Neural cell (in vitro differentiated cells): Measurements from ENCODE around the gene GASK1A. TPM values are rescaled to one million over a fixed set of nuclear protein-coding genes. Genes with fewer than 3 reads are reported as not detected.

Source experiments
- H2AFZ ChIP-seq: fragments of 200-600, 300-800 bp; sonication (generic), shearing (Covaris generic); 2 replicates; pipeline ENCODE4 v1.6.0; 2014; ENCODE audit warnings: low read depth, mild to moderate bottlenecking, antibody characterized with exemption, low read length, moderate library complexity
- H3F3A ChIP-seq: fragments of 200-600 bp; shearing (Covaris generic); 2 replicates; pipeline ENCODE4 v1.6.1; 2016; ENCODE audit warnings: mild to moderate bottlenecking, moderate library complexity, mixed read lengths, antibody characterized with exemption, low read length; ENCODE audit not compliant: insufficient read depth, poor library complexity, severe bottlenecking
- H3K27ac ChIP-seq: fragments of 200-600, 300-800 bp; sonication (generic), shearing (Covaris generic); 2 replicates; pipeline ENCODE4 v1.5.1; 2014; ENCODE audit warnings: mild to moderate bottlenecking, low read length, moderate library complexity
- H3K27me3 ChIP-seq: fragments of 300-800, 200-600 bp; sonication (generic), shearing (Covaris generic); 2 replicates; pipeline ENCODE4 v1.6.0; 2014; ENCODE audit warnings: mild to moderate bottlenecking, low read depth, low read length, moderate library complexity; ENCODE audit not compliant: insufficient read depth
- H3K36me3 ChIP-seq: fragments of 300-800, 200-600 bp; sonication (generic), shearing (Covaris generic); 2 replicates; pipeline ENCODE4 v1.5.1; 2014; ENCODE audit warnings: mild to moderate bottlenecking, antibody characterized with exemption, low read length, moderate library complexity; ENCODE audit not compliant: insufficient read depth
- H3K4me2 ChIP-seq: fragments of 300-800, 200-600 bp; sonication (generic), shearing (Covaris generic); 2 replicates; pipeline ENCODE4 v1.6.0; 2014; ENCODE audit warnings: mild to moderate bottlenecking, low read length
- H3K4me3 ChIP-seq: fragments of 300-800, 200-600 bp; sonication (generic), shearing (Covaris generic); 2 replicates; pipeline ENCODE4 v1.5.1; 2014; ENCODE audit warnings: mild to moderate bottlenecking, low read length, moderate library complexity
- H3K79me2 ChIP-seq: fragments of 200-600 bp; shearing (Covaris generic); replicated peaks from 2 replicates; pipeline ENCODE4 v1.6.0; 2014; ENCODE audit warnings: mild to moderate bottlenecking, low read length, moderate library complexity; ENCODE audit not compliant: insufficient read depth
- H3K9ac ChIP-seq: fragments of 300-800, 200-600 bp; sonication (generic), shearing (Covaris generic); 2 replicates; pipeline ENCODE4 v1.6.1; 2016; ENCODE audit warnings: mild to moderate bottlenecking, low read length, mixed read lengths
- H3K9me2 ChIP-seq: fragments of 200-600 bp; shearing (Covaris generic); 2 replicates; pipeline ENCODE4 v1.6.1; 2016; ENCODE audit warnings: mild to moderate bottlenecking, low read length, mixed read lengths; ENCODE audit not compliant: insufficient read depth
- H3K9me3 ChIP-seq: fragments of 200-600, 300-800 bp; sonication (generic), shearing (Covaris generic); 2 replicates; pipeline ENCODE4 v1.6.1; 2016; ENCODE audit warnings: mild to moderate bottlenecking, mixed run types, low read length, moderate library complexity, mixed read lengths
- H4K20me1 ChIP-seq: fragments of 200-600 bp; shearing (Covaris generic); 2 replicates; pipeline ENCODE4 v1.6.1; 2016; ENCODE audit warnings: mild to moderate bottlenecking, mixed run types; ENCODE audit not compliant: insufficient read depth
- CTCF ChIP-seq: fragments of 450-650 bp; IDR thresholded peaks from 2 replicates; pipeline ENCODE4 v1.5.1; 2014; ENCODE audit warnings: antibody characterized with exemption, mild to moderate bottlenecking, moderate library complexity; ENCODE audit not compliant: poor library complexity, severe bottlenecking
- EP300 ChIP-seq: fragments of 450-650 bp; conservative IDR thresholded peaks from 2 replicates; pipeline ENCODE4 v1.6.1; 2014; ENCODE audit warnings: antibody characterized with exemption, mild to moderate bottlenecking, moderate library complexity; ENCODE audit not compliant: poor library complexity, severe bottlenecking
- EZH2 ChIP-seq: fragments of 200-600, 300-800 bp; shearing (Covaris generic), sonication (generic); IDR thresholded peaks from 2 replicates; pipeline ENCODE4 v1.6.1; 2014; ENCODE audit warnings: antibody characterized with exemption, low read length, borderline replicate concordance, mild to moderate bottlenecking; ENCODE audit not compliant: insufficient read depth, poor library complexity, severe bottlenecking
- MXI1 ChIP-seq: fragments of 450-650 bp; conservative IDR thresholded peaks from 2 replicates; pipeline ENCODE4 v1.6.1; 2014; ENCODE audit warnings: antibody characterized with exemption, mild to moderate bottlenecking; ENCODE audit not compliant: poor library complexity, severe bottlenecking
- POLR2AphosphoS5 ChIP-seq: IDR thresholded peaks from 2 replicates; pipeline ENCODE4 v1.6.1; 2012
- RAD21 ChIP-seq: fragments of 450-650 bp; conservative IDR thresholded peaks from 2 replicates; pipeline ENCODE4 v1.6.1; 2014; ENCODE audit warnings: antibody characterized with exemption, mild to moderate bottlenecking, moderate library complexity
- REST ChIP-seq: IDR thresholded peaks from 2 replicates; pipeline ENCODE4 v1.6.1; 2012; ENCODE audit warnings: borderline replicate concordance
- SMC3 ChIP-seq: fragments of 450-650 bp; conservative IDR thresholded peaks from 2 replicates; pipeline ENCODE4 v1.6.1; 2014; ENCODE audit warnings: antibody characterized with exemption, mild to moderate bottlenecking, moderate library complexity; ENCODE audit not compliant: poor library complexity
- TAF1 ChIP-seq: IDR thresholded peaks from 2 replicates; pipeline ENCODE4 v1.6.1; 2012; ENCODE audit warnings: low read depth
- polyA plus RNA-seq: library from polyadenylated mRNA; depleted of rRNA; stranded (reverse); fragments of >200 nt; gene quantifications from 2 replicates; pipeline ENCODE4 v1.2.3, GENCODE V29; 2014

GASK1A gene
- polyA plus RNA-seq, 1 donor from 2014 or later = not detected

- no peaks in the 10 kb centered on the region for H4K20me1 ChIP-seq
- no peak overlapping the region for H3K27ac ChIP-seq
- no peak overlapping the region for H3K9ac ChIP-seq
- peak overlapping the region; percentile 90 for H3K4me3 ChIP-seq
- H3K9me2 ChIP-seq = no peaks in the 10 kb centered on the region
- TF ChIP-seq MXI1 (no peak), REST (no peak), RAD21 (no peak), EZH2 (no peak), TAF1 (no peak), POLR2AphosphoS5 (no peak), CTCF (no peak), SMC3 (no peak), EP300 (no peak)
- no peaks in the 10 kb centered on the region for H3K9me3 ChIP-seq
- H3K79me2 ChIP-seq = no peaks in the 10 kb centered on the region
- H3K4me2 ChIP-seq = peak overlapping the region; percentile 35
- H3K27me3 ChIP-seq = no peaks in the 10 kb centered on the region
- H3F3A ChIP-seq = no peaks in the 10 kb centered on the region
- no peaks in the 10 kb centered on the region for H3K36me3 ChIP-seq
- no peak overlapping the region for H2AFZ ChIP-seq
Measured at GRCh38 chr3:43106293-43106628, 127.2 kb downstream of the GASK1A start.

Other genes with a start within 250 kb of the GASK1A start
- 6.5 and 8.6 TPM in 2 replicates for gene CCDC13, start 206.1 kb upstream of the GASK1A start, polyA plus RNA-seq
- gene HIGD1A, start 174.8 kb upstream of the GASK1A start, polyA plus RNA-seq = 303 and 350 TPM in 2 replicates
- not detected in 2 replicates for gene ACKR2, start 169.9 kb upstream of the GASK1A start, polyA plus RNA-seq
- not detected in 2 replicates for gene CYP8B1, start 103.4 kb upstream of the GASK1A start, polyA plus RNA-seq
- not detected in 2 replicates for gene ZNF662, start 73.2 kb upstream of the GASK1A start, polyA plus RNA-seq
- 25.7 and 29.8 TPM in 2 replicates for gene POMGNT2, start 126.8 kb downstream of the GASK1A start, polyA plus RNA-seq